Activated T-cell treated with anti-CD3 and anti-CD28 coated beads, Interleukin-2, amount 50 U/mL, for 1 hour (primary cell): ENCODE data around the gene AKNAD1.
A peak's percentile ranks its signal among the peaks of the same experiment; 100 is the strongest.
"Not testable (repeated sequence)": the region's sequence is repeated elsewhere in the genome, so short reads cannot be mapped to it uniquely, and the experiment has no call there.

Experiments used
- DNase-seq: peaks from one replicate; pipeline ENCODE4 v3.0.0-alpha.2; 2020

AKNAD1 gene

DNA sequence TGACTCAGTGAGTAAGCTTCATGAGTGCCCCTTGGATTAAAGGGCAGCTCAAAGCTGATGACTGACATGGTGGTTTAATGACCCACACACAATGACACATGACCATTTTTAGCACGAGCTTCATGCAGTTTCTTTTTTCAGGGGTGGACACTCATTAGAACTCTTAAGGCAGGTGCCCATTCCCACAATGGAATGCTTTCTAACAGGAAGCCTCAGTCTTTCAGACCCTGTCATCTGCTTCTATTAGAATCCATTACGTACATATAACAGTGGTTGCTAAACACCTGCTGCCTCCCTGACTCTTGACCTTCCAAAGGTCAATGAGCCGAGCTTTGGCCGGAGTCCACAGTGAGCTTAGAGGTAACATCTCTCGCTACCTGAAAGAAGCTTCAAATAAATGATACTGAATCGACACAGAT lies 27.4 kb downstream of the AKNAD1 start:
- no peak for DNase-seq

- DNase-seq, result peak; percentile 69
Observed at GRCh38 chr1:108828074-108828961, 28.6 kb downstream of the AKNAD1 start.

DNA sequence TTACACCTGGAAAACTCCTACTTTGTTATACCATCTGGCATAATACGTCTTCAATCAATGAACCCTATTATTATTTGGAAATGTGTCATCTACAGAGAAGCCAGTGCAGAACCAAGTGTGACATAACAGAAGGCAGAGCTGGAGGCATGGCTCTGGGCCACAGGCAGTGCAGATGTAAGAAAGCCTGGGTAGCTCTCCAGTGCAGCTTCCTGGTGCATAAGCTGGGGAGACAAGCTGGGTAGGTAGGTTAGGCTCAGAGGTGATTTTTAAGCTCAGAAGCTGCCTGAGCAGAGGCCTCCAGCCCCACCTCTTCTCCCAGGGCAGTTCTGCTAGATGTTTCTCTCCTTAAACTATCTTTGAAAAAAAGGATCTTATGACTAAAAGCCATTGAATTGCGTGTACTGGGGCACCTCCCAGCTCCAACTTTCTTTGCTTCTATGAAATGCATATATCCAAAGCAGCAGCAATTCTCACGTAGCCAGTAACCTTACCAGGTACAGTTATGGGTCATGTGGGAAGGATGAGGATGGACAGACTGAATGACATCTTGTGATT lies 30.7 kb downstream of the AKNAD1 start:
- no peak for DNase-seq

DNA sequence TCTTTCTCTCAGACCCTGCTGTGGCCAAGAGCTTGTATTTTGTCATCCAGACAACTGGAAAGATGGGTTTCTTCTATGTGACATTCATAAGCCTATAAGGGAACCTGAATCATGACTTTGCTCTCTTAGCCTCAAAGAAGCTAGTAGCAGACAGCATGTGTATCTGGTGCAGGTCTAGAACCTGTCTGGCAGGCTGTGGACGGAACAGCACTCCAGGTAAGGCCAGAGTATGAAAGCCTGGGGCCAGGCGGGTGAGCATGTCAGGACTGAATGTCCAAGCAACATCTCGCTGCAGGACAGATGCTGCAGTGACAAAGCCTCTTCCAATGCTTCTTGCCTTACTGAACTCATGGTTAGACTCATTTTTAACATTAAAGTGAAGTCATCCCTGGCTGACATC lies 32.8 kb downstream of the AKNAD1 start:
- DNase-seq, result no peak

- DNase-seq, result no peak
Observed at GRCh38 chr1:108823632-108824031, 33.3 kb downstream of the AKNAD1 start.

GRCh38 chr1:108819878-108820277 lies 37.0 kb downstream of the AKNAD1 start:
- no peak for DNase-seq

- no peak for DNase-seq
Observed at GRCh38 chr1:108817811-108818210, 39.1 kb downstream of the AKNAD1 start.

GRCh38 chr1:108817016-108817415 lies 39.9 kb downstream of the AKNAD1 start:
- no peak for DNase-seq

GRCh38 chr1:108816049-108816893 lies 40.6 kb downstream of the AKNAD1 start:
- no peak for DNase-seq

DNA sequence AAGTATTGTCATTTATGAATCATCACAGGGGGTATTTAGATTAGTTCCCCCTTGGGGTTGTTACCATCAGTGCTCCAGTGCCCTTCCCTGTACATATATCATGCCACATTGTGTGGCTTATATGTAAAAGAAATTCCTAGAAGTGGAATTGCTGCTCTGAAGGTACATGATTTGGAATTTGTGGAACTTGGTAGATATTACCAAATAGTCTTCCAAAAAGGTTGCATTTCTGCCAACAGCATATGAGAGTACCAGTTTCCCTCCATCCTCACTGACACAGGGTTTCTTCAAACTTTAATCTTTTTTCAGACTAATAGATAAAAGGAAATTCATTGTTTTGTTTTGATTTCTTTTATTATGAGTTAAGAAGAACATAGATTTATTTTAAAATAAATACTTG lies 41.3 kb downstream of the AKNAD1 start:
- DNase-seq, result no peak

- no peak for DNase-seq
Observed at GRCh38 chr1:108814343-108815125, 42.4 kb downstream of the AKNAD1 start.

DNA sequence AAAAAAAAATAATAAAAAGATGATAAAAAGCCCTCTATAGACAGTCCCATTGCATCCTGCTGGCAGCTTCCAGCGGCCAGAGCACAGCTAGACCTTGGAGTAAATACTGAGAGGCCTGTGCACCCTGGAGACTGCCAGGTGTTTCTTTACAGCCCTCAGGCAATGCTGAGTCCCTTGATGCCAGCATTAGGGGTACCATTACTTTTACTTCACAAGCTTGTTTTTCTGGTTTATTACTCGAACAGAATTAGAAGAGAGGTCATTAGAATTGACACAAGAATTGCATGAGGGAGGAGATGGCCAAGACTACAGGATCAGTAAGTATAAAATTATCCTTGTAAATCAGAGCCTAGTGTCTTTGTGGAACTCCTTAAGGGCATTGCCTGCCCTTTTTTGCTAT lies 43.6 kb downstream of the AKNAD1 start:
- DNase-seq, result no peak

DNA sequence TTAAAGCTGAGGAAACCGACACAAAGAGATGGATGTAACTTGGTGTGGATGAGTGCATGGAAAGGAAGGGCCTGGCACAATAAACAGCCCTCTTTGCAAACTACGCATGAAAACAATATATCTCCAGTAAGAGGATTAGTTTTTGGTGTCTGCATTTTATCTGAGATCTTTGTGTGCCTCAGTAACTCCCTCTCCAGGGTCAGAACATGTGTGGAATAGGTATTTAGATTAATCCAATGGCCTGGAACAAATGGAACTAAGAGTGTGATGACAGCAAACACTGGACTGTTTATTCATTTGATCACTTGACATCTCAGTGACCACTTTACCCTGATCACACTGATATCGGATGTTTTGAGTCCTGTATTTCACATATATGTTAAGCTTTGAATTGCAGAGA lies 45.3 kb downstream of the AKNAD1 start:
- no peak for DNase-seq

DNA sequence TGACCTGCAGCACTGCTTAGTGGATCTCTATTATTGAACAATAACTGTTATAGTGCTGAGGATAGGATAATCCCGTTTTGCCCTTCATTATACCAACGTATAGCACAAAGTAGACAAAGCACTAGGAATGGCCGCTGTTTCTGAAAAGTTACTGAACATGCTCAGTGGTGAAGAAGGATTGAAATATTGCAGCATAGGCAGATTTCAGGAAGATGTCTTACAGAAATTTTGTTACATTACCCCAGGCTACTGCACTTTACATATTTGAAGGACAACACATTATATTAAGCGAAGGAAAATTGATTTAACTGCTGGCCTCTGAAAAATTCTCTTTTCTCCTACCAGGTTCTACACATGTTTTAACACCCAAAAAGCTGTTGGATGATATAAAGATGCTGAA lies 48.5 kb downstream of the AKNAD1 start:
- DNase-seq, result no peak

DNA sequence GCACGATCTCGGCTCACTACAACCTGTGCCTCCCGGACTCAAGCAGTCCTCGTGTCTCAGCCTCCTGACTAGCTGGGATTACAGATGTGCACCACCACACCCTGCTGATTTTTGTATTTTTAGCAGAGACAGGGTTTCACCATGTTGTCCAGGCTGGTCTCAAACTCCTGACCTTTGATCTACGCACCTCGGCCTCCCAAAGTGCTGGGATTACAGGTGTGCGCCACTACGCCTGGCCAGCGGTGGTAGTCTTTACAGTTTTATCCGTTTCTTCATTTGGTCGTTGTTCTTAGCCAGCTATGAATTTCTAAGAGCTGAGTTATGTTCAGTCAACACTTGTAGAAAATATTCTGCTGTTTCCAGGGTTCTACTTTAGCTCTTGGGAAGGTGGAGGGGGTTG lies 53.3 kb downstream of the AKNAD1 start:
- DNase-seq, result no peak

DNA sequence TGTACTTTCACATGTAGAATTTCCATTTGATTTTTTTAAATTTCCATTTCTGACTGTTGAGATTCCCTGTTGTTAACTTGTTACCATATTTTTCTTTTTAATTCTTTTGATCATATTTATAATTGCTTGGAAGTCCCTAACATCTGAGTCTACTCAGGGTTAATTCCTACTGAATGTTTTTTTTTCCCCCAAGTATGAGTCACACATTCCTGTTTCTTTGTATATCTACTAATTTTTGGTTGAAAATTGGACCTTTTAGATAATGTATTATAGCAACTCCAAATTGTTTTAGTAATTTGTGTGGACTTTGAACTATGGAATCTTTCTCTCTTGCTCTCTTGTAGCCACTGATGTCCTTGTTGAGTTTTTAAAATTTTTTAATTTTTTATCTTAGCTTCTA lies 55.8 kb downstream of the AKNAD1 start:
- DNase-seq, result no peak

GRCh38 chr1:108799001-108799400 lies 57.9 kb downstream of the AKNAD1 start:
- DNase-seq, result no peak

DNA sequence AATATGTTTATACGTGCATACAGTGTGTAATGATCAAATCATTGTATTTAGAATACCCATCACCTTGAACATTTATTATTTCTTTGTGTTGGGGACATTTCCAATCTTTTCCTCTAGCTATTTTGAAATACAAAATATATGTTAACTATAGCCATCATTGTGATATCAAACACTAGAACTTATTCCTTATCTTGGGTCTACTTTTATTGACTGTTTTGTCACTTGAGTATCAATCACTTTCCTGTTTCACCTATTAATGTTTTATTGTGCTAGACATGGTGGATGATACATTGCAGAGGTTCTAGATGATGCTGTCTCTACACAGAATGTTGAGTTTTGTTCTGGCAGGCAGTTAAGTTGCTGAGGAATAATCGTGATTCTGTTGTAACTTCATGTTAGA lies 64.5 kb downstream of the AKNAD1 start:
- DNase-seq, result no peak

GRCh38 chr1:108791790-108792189 lies 65.1 kb downstream of the AKNAD1 start:
- no peak for DNase-seq

GRCh38 chr1:108785880-108786279 lies 71.0 kb downstream of the AKNAD1 start:
- no peak for DNase-seq

DNA sequence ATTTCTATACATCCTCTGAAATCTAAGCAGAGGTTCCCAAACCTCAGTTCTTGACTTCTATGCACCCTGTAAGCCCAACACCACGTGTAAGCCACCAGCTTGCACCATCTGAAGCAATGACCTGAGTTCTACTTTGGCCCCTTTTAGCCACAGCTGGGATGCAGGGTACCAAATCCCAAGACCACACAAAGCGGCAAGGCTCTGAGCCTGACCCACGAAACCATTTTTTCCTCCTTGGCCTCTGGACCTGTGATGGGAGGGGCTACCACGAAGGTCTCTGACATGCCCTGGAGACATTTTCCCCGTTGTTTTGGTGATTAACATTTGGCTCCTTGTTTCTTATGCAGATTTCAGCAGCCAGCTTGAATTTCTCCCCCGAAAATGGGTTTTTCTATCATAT lies 71.6 kb downstream of the AKNAD1 start:
- DNase-seq, result no peak

DNA sequence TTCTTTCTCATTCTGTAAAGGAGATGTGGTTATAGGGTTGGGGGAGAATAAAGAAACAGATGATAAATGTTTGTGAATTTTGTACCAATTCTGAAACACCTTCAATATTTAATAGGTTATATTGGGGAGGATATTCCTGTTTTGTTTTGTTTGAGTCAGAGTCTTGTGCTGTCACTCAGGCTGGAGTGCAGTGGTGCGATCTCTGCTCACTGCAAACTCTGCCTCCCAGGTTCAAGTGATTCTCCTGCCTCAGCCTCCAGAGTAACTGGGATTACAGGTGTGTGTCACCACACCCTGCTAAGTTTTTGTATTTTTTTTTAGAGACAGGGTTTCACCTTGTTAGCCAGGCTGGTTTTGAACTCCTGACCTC lies 75.3 kb downstream of the AKNAD1 start:
- not testable (repeated sequence) for DNase-seq
